ENCODE data around the gene SGMS2. TPM values are rescaled to one million over a fixed set of nuclear protein-coding genes. Genes with fewer than 3 reads are reported as not detected.

The SGMS2 gene
- polyA plus RNA-seq, 1 experiment: 22.6 TPM

GRCh38 chr4:107891299-107891698 is 66.6 kb downstream of the SGMS2 start:
- TF ChIP-seq CTCF (IDR thresholded peaks at IDR 0.05; ENCODE audit: insufficient read depth, low read depth, low read length): no peak
- ChIA-PET POLR2A (no interaction called here), CTCF (no interaction called here)
- no peak overlapping the region for H3K4me3 ChIP-seq (ENCODE audit: low read depth, low read length)
- H3K27me3 ChIP-seq (ENCODE audit: control insufficient read depth, insufficient read depth, low read length): no peaks in the 10 kb centered on the region; the same call in 1 of the 2 replicates
- no peak for DNase-seq (ENCODE audit: low read depth)
- H3K36me3 ChIP-seq (ENCODE audit: control insufficient read depth, insufficient read depth, low read length): no peaks in the 10 kb centered on the region

GRCh38 chr4:107893171-107894137 is 68.7 kb downstream of the SGMS2 start:
- Histone ChIP-seq H3K4me3 (ENCODE audit: low read depth, low read length) (no peak overlapping the region), H3K36me3 (ENCODE audit: control insufficient read depth, insufficient read depth, low read length) (no peaks in the 10 kb centered on the region), H3K27me3 (ENCODE audit: control insufficient read depth, insufficient read depth, low read length) (no peaks in the 10 kb centered on the region; the same call in 1 of the 2 replicates)
- ChIA-PET POLR2A (no interaction called here), CTCF (no interaction called here)
- DNase-seq (ENCODE audit: low read depth): no peak
- TF ChIP-seq CTCF (IDR thresholded peaks at IDR 0.05; ENCODE audit: insufficient read depth, low read depth, low read length): no peak

- no peaks in the 10 kb centered on the region for H3K36me3 ChIP-seq (ENCODE audit: control insufficient read depth, insufficient read depth, low read length)
- CTCF ChIA-PET: interaction anchor here (0.8 to 1.0 kb wide), 2 partner anchors 38 to 136 kb away, joined by 3 to 4 read pairs; no protein-coding TSS in a partner anchor
- POLR2A ChIA-PET: no interaction called here
- H3K27me3 ChIP-seq (ENCODE audit: control insufficient read depth, insufficient read depth, low read length): no peaks in the 10 kb centered on the region; the same call in 1 of the 2 replicates
- H3K4me3 ChIP-seq (ENCODE audit: low read depth, low read length): no peak overlapping the region
- TF ChIP-seq CTCF (IDR thresholded peaks at IDR 0.05; ENCODE audit: insufficient read depth, low read depth, low read length): no peak
- no peak for DNase-seq (ENCODE audit: low read depth)
These were observed 69.4 kb downstream of the SGMS2 start for GRCh38 chr4:107894138-107894603.

- POLR2A ChIA-PET: no interaction called here
- no peaks in the 10 kb centered on the region for H3K36me3 ChIP-seq (ENCODE audit: control insufficient read depth, insufficient read depth, low read length)
- no peak overlapping the region for H3K4me3 ChIP-seq (ENCODE audit: low read depth, low read length)
- H3K27me3 ChIP-seq (ENCODE audit: control insufficient read depth, insufficient read depth, low read length): no peaks in the 10 kb centered on the region; the same call in 1 of the 2 replicates
- DNase-seq (ENCODE audit: low read depth): peak; percentile 88
- no peak for TF ChIP-seq CTCF (IDR thresholded peaks at IDR 0.05; ENCODE audit: insufficient read depth, low read depth, low read length)
- CTCF ChIA-PET: interaction anchor here (1.0 to 1.8 kb wide), 2 partner anchors 9 to 17 kb away, joined by 3 to 4 read pairs; no protein-coding TSS in a partner anchor
These were observed 71.5 kb downstream of the SGMS2 start for GRCh38 chr4:107896158-107896645.

GRCh38 chr4:107896646-107897045 is 71.9 kb downstream of the SGMS2 start:
- TF ChIP-seq CTCF (IDR thresholded peaks at IDR 0.05; ENCODE audit: insufficient read depth, low read depth, low read length): no peak
- ChIA-PET POLR2A (no interaction called here), CTCF (interaction anchor here (1.0 to 1.2 kb wide), 2 partner anchors 9 to 16 kb away, joined by 3 read pairs; no protein-coding TSS in a partner anchor)
- DNase-seq (ENCODE audit: low read depth): peak; percentile 4
- Histone ChIP-seq H3K4me3 (ENCODE audit: low read depth, low read length) (no peak overlapping the region), H3K27me3 (ENCODE audit: control insufficient read depth, insufficient read depth, low read length) (no peaks in the 10 kb centered on the region; the same call in 1 of the 2 replicates), H3K36me3 (ENCODE audit: control insufficient read depth, insufficient read depth, low read length) (no peaks in the 10 kb centered on the region)
